Transverse colon (tissue), 4 donors: Measurements from ENCODE around the gene STXBP5.

ENCODE experiments used
- CTCF ChIP-seq, 5 experiments: fragments of 200-600 bp in 3 of 5; fragments of 450-650 bp in 2 of 5; sonication (generic) in 3 of 5; IDR thresholded peaks; 1 replicate in 2 of 5; 2 replicates in 3 of 5; pipeline ENCODE4 v1.5.1; 2016 to 2017; ENCODE audit warnings: antibody characterized with exemption in 5 of 5, inconsistent platforms in 3 of 5, mild to moderate bottlenecking in 2 of 5, moderate library complexity in 1 of 5
- POLR2A ChIP-seq: fragments of 450-650 bp; IDR thresholded peaks from one replicate; pipeline ENCODE4 v1.6.1; 2016; ENCODE audit warnings: antibody characterized with exemption, mild to moderate bottlenecking, moderate library complexity
- POLR2AphosphoS5 ChIP-seq, 3 donors: sonication (generic); formaldehyde crosslinking; IDR thresholded peaks; one replicate each; pipeline ENCODE4 v1.6.1; 2016; ENCODE audit warnings: antibody characterized with exemption in 3 of 3

- TF ChIP-seq CTCF (IDR thresholded peaks at IDR 0.05) (no peak), POLR2A (no peak), POLR2AphosphoS5 (IDR thresholded peaks at IDR 0.05) (no peak)
Observed at GRCh38 chr6:147184379-147184778, 19.8 kb upstream of the STXBP5 start.
